NCI-H446 treated with DMSO at 0.1 percent for 48 hours (cell line): ENCODE data around the gene TMEM63C.
"Not testable (repeated sequence)": the region's sequence is repeated elsewhere in the genome, so short reads cannot be mapped to it uniquely, and the experiment has no call there.

Source experiments
- DNase-seq: peaks from one replicate; lab custom pipeline; 2025; lab: John Stamatoyannopoulos, UW

The TMEM63C gene

DNA sequence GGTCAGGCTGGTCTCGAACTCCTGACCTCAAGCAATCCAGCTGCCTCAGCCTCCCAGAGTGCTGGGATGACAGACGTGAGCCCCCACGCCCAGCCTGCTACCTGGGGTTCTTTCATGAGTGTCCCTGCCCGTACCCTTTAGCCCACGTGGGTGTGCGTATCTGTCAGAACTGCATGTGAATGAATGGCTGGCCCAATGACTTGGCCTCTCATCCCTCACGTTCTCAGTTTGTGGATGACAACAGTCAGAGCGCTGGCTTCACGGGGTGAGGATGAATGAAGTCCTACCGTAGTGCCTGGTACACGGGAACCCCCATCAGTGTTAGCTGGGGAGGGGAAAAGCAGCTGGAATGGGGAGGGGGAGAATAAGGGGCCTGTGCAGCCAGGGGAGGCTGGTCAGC, 23.9 kb upstream of the TMEM63C start:
- no peak for DNase-seq

DNA sequence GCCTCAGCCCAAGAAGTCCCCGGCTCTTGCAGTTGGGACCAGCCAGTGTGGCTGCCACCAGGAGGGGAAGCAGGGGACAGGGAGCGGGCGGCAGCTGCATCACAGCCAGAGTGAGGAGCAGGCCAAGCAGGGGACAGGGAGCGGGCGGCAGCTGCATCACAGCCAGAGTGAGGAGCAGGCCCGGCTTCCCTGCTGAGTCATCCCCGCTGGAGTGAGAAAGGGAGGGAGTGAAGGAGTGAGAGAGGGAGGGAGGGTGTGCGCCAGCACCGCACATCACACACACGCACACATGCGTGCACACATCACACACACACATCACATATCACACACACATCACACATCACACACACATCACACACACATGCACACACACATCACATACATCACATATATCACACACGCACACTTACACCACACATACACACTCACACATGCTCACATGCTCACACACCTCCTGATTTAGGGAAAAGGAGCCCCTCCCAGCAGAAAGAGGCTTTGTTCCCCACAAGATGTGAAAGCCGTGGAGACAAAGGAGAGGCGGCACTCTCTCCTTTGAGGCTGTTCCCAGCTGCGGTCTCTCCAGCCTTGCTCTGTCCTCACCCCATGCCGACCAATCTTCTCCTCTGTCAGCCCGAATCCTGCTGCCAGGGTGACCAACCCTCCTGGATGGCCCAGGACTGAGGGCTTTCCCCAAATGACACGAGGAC, 23.3 kb upstream of the TMEM63C start:
- no peak for DNase-seq

DNA sequence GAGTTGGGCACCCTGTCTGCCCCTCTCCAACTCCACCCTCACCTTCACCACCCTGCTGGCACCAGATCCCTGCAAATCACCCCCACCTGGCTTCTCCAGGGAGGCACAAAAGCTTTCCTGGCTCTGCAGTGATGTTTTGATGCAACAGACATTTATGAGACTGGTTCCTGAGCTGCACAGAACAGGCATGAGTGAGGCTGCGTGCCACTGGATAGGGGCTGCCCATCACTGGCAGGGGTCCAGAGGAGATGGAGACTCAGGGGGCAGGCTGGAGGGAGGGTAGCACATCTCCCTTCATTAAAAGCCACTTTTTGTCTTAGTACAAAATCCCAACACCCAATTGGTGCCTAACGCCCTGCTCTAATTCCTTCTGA, 22.7 kb upstream of the TMEM63C start:
- DNase-seq: no peak

DNA sequence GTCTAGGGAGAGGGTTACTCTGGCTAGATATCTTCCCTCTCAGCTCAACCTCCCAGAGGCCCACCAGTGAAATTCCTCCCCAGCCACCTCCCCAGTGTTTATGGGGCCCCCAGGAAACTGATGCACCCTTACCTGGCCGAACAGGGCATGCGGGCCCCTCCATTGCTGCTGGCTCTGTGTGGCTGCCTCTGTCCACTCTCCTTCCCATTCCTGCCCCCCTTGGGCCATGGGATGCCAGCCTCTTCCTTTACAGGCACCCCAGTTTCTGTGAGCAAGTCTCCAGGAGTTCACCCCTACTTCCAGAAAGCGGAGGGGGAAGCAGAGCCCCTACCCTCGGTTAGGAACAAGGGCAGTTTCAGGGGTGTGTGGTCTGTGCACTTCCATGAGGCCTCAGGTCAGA, 20.6 kb upstream of the TMEM63C start:
- DNase-seq: no peak

DNA sequence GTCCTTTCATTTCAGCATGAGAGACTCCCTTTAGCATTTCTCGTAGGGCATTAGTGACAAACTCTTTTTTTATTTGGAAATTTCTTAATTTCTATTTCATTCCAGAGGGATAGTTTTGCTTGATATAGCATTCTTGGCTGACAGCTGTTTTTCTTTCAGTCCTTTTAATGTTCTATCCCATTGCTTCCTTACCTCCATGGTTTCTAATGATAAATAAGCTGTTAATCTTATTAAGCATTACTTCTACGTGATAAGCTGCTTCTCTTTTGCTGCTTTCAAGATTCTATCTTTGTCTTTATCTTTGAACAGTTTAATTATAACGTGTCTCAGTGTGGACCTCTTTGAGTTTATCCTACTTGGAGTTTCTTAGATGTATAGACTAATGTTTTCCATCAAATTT, 11.6 kb upstream of the TMEM63C start:
- DNase-seq: no peak

DNA sequence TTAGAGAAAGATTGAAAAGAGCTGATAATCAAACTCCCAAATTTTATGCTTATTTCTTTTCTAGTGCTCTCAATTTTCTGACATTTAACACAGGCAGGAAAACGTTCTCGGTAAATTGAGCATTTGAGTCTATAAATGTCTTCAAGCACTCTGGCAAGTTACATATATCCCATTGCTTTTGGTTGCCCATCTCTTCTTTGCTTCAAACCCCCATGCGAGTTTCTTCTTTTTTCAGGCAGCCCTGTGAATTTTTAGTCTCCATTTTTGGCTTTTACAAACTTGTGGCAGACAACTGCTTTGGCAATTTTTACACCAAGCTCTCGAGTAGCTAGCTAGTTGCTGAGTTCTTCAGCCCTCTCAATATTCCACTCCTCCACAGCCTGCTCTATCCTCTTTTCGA, 8.7 kb upstream of the TMEM63C start:
- no peak for DNase-seq

DNA sequence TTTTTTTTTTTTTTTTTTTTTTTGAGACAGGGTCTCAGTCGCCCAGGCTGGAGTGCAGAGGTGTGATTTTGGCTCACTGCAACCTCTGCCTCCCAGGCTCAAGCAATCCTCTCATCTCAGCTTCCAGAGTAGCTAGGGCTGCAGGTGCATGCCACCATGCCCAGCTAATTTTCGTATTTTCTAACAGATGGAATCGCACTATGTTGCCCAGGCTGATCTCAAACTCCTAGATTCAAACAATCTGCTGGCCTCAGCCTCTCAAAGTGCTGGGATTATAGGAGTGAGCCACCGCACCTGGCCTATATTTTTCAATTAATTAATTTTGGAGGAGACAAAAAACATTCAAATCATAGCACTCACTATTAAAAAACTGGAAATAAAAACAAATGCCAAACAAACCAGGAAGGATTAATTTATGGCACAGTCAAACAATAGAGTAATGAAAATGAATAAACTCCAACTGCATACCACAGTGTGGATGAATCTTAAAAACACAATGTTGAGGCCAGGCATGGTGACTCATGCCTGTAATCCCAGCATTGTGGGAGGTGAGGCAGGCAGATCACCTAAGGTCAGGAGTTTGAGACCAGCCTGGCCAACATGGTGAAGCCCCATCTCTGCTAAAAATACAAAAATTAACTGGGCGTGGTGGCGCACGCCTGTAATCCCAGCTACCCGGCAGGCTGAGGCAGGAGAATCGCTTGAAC, 7.5 kb upstream of the TMEM63C start:
- not testable (repeated sequence) for DNase-seq

DNA sequence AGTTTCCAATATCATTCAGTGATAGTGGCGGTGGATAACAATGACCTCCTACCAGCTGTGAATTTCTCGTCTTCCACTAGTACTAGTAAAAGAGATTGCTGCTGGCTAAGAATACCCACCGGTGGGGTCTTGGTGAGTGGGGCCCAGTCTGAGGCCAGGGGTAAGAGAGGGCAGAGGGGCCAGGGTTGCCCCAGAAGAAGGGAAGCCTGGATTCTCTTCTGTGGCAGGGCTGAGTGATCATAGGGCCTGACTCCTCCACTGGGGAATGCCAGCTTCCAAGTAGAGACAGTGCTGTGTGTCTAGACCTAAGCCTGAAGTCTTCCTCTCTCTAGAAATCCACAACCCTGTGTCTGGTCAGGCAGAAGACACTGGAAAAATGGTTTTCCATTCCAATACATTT, 5.8 kb upstream of the TMEM63C start:
- no peak for DNase-seq

DNA sequence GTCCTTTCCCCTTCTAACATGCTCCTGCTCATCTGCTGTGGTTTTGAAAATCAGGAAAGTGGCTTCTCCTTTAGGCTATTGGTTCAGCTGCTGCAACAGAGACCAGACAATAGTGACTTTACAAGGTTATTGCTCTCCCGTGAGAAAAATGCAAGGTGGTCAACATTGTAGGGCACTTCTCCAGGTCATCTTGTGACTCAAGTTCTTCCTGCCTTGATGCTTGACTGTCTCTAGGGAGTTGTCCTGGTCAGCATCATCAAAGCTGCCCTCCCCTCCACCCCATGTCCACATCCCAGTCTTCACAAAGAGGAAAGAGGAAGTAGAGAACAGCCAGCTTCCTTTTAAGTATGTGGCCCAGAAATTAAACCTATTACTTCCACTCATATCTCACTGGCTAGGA, 3.9 kb upstream of the TMEM63C start:
- DNase-seq: no peak

DNA sequence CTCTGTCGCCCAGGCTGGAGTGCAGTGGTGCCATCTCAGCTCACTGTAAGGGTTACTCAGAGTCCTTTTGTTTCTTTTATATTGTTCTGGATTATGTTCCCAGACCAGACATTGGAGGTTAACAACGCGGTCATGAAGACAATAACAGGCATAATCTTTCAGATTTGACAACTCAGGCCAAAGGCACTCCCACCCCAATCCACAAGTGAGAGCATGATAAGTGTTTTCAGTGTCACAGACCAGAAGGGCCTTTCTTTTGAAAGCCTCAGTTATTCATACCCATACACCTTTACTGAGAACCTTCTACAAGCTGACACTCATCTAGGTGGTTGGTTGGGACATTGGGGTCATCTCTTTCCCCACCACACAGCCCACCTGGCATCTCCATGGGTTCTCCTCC, 2.9 kb upstream of the TMEM63C start:
- DNase-seq: no peak

DNA sequence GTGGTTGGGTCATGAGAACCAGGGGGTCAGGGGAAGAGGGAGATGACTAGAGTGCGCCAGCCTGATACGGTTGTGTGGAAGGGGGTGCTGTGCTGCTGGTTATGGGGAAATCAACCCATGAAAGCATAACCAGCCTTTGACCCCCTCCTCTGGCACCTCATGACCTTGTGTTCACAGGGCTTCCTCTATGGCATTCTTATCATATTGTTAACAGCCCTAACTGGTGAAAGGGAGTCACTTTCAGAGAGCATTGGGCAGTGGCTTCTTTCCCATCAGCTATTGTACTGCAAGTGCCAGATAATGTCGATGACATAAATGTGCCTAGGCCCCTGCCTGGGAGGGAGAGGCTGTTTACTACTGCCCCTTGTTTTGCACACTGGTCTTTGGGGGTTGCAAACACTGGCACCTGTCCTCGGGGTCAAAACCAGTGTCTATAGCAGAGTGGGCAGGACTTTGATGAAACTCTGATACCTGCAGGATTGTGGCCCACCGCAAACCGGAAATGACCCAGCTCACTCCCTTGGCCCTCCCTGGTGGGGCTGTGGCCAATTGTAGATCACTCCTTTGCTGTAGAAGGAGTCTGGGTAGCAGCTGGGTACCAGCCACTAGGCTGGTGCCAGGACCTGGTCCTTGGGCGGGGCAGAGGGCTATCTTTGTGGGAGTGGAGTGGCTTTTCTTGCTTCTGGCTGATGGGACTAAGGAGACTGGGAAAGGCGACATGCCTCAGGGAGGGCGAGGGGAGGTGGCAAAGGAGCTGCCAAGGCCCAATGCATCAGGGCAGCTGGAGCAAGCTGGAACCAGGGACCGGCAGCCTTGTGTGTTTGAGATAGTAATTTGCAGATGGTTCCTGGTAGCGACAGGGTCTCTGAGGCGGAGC, 634 bp upstream of the TMEM63C start:
- no peak for DNase-seq

DNA sequence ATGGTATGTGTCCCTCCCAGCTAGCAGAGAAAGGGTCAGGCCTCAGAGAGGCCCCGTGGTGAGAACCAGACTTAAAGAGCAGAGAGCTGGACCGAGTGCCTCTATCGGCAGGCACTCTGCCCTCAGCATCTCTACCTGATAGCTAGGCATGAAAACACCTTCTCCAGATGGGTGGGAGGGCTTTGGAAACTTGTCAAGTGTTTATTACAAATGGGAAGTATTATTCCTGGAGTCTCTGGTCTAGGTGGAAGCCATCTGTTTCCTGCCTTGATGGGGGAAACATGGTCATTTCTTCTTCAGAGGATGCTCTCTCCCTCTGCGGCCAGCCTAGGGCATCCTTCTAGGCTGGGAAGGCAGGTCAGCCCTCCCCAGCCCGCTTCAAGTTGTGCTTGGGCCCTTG, 2.3 kb downstream of the TMEM63C start:
- DNase-seq: no peak

DNA sequence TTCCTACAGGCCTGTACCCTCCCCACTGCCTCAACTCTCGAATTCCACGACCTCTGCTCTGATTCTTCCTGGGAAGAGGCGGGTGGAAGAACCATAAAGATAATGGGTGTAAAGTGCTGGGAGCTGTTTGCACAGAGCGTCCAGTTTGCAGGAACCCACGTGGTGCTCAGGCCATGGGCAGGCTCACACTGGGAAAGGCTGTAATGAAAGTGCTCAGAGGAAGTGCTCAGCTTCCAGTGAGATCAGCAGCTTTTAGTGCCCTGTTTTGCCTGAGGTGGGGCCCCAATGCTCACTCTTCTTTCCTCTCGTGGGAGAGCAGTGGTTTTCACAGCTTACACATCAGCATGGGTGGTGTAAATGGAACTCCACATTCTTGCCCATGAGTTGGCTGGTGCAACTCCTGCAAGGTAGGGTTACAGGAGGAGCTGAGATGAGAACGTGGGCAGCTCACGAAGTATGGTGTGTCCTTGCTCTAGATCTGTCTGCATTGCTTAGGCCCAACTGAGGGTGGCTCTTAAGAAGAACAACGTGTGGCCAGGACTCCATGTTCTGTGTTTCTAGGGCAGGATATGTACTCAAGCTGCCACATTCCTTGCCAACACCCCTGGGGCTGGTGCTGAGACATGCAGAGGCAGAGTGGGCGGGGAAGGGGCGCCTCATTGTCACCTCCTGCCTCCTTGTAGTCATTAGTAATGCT, 2.9 kb downstream of the TMEM63C start:
- no peak for DNase-seq

DNA sequence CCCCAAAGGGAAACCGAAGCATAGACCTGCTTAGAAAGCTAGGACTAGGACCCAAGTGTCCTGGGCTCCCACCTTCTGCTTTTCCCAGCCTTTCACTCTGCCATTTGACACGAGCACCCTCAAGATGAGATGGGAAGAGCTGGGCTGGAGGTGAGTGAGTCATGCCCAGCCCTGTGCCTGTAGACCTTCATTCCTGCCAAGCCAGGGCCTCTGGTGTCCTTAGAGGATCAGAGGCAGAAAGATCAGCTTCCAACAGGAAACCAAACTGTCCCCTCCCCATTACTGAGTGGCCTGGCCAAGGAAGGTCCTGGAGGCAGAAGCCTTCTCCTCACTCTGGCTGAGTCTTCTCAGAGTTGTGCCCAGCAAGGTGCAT, 3.5 kb downstream of the TMEM63C start:
- no peak for DNase-seq

DNA sequence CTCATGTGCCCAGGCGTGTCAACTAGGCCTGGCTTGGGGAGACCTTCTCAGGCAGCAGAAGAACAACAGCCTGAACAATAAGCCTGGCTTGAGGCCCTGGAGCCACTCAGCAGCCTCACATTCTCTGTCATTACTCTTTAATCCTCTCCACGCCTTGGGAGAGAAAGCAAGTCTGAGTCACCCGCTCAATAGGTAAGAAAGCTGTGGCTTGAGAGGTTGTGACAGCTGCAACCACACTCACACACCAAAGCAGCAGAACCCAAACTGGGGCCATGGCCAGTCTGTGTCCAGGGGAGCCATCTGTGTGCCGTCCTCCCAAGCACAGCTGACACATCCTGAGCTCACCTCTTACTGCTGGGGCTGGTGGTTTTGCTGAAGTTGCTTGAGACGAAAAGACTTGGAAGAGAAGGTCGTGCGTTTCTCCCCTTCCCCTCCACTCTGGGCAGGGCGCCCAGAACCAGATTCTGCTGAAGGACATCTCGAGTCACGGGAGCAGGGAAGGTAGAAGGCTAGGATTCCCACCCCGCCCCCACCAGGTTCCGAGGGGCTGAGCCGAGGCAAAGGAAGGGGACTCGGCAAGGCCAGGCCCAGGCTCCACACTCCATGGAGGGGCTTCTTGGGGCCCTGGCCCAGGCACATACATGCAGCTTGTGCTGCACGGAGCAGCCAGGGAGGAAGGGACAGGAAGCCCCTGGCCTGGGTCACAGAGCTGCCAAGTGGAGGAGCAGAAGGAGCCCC, 5.5 kb downstream of the TMEM63C start:
- peak; percentile 88 for DNase-seq

DNA sequence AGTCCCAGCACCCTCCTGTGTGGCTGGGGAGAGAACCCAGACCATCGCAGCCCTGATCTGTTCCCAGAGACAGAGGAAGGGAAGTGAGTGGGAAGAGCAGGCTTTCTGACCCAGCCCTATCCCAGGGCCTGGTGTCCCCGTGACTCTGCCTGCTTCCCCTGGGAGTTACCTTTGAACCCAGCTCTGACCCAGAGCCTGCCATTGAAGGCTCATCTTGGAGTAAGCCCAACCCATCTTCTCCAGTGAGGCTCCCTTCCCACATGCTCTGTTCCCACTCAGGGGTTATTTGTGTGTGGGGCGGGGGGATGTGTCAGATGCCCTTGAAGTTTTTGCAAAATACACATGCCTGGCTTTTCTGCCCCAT, 6.0 kb downstream of the TMEM63C start:
- no peak for DNase-seq

DNA sequence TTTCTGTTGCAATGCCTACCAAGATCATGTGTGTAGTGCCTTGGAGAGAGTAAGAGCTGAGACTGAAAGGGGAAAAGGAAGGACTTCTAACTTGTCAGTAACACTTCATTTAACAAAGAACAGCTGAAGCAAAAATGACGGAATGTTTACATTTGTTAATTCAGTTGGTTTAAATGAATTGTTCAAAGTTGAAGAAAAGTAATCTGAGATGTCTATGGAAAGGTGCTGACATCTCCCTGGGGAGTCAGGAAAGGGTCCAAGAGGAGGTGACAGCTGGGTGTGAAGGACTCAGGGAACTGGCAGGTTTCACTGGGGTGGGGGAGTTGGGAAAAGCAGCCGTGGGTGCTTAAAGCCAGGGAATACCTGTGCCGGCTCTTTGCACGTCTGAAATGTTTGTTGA, 7.9 kb downstream of the TMEM63C start:
- no peak for DNase-seq

DNA sequence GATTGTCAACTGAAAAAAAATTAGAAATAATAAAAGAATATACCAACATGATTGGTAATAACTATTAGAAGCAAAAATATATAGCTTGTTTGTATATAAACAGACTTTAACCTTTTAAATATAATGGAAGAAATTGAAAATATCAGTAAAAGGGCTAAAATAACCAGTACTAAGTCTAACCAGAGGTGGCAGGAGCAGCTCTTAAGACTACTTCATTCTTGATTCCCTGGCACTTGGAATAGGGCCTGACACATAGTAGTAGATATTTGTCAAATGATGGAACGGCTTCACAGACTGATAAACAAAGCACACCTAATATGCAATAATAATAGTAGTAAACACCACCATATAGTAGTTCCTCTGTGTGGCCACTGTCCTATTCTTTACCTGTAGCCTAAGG, 9.4 kb downstream of the TMEM63C start:
- DNase-seq: no peak

DNA sequence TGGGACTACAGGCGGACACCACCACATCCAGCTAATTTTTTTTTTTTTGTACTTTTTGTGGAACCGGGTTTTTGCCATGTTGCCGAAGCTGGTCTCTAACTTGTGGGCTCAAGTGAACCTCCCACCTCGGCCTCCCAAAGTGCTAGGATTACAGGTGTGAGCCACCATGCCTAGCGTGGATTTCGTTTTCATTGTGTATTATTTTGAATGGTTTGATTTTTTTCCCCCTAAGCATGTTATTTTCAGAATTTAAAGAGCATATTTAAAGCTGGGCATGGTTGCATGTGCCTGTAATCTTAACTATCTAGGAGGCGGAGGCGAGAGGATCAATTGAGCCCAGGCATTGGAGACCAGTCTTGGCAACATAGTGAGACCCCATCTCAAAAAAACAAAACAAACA, 13.1 kb downstream of the TMEM63C start:
- DNase-seq: no peak

DNA sequence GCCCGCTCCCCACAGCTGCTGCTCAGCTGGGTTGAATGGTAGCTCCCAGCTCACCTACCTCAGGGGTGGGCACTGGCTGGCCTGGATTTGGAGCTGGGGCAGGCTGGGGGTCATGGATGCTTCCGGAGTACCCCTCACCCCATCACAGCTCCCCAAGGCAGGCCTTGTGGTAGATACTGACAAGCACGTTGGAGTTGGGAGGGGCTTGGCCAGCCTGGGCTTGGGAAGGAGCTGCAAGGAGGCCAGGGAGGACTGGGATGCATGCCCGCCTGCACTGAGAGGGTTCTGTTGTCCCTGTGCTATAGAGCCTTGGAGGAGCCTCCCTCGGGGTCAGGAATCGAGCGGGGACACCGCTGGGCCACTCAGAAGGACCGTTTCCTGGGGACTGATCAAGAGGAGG, 14.2 kb downstream of the TMEM63C start:
- no peak for DNase-seq

DNA sequence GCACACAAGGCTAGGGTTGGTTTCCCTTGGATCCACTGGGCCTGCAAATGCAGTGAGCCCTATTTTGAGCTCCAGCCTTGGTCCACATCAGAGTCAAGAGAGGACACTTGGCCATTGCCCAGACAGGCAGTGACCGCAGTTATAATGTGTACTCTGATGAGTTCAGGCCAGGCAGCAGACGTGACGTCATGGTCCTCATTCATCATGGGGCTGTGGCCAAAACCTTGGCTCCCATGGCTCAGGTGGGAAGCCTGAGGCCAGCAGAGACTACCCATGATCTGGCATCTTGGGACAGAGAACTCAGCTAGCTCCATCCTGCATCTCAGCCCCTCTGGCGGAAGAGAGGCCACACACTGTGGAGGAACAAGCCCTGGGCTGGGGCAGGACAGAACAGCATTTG, 16.4 kb downstream of the TMEM63C start:
- DNase-seq: no peak

DNA sequence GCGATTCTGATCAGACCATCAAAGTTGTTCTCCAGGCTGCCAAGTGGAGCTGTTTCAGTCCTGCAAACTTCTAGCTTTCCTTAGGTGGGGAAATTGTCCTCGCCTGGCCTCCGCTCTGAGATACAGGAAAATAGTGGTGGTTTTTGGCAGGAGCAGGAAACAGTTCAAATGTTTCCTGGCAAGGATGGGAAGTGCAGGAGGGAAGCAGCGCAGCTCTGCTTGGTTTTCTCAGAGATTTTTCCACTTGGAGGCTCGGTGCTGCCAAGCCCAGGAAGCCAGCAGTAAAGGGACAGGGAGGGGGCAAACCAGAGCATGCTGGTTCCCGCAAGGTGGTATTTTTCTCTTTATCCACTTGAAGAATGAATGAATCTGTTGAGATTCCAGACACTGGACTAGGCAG, 17.0 kb downstream of the TMEM63C start:
- no peak for DNase-seq
